ENCODE measurements around the gene FREM2.

Gene FREM2

GRCh38 chr13:38697628-38698333 is 10.9 kb downstream of the FREM2 start:
- FAIRE-seq (no peak), DNase-seq (ENCODE audit: insufficient read length, low spot score) (no peak)
- TF ChIP-seq POLR2A (IDR thresholded peaks at IDR 0.05; ENCODE audit: low read depth, low read length) (no peak), PAX5 (IDR thresholded peaks at IDR 0.05; ENCODE audit: insufficient read depth, low read length, severe bottlenecking) (no peak), POU2F2 (IDR thresholded peaks at IDR 0.05; ENCODE audit: low read depth, low read length) (no peak)

DNA sequence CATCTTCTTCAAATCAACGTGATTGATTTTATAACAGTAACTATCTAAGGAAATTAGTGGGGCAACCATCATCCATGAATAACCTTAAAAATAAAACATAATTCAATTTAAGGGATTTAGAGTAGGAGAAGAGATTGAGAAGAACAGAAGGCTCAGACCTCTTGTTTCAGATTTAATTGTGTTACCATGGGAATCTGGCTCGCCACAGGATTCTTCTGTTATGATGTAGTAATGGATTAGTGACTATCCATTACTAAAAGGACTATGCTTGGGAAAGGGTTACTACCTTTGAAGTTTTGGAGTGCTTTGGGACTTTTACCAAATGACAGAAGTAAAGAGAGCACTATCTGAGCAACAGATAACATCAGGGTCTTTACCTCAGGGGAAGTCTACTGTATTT is 13.2 kb downstream of the FREM2 start:
- no peak for FAIRE-seq
- TF ChIP-seq SPI1 (IDR thresholded peaks at IDR 0.05; ENCODE audit: low read depth, low read length) = no peak
- TF ChIP-seq POLR2A (IDR thresholded peaks at IDR 0.05; ENCODE audit: low read depth, low read length) = no peak
- no peak for TF ChIP-seq POLR2AphosphoS5 (IDR thresholded peaks at IDR 0.05; ENCODE audit: low read depth, low read length)
- TF ChIP-seq TAF1 (IDR thresholded peaks at IDR 0.05; ENCODE audit: low read depth, low read length) = no peak
- no peak for TF ChIP-seq POU2F2 (IDR thresholded peaks at IDR 0.05; ENCODE audit: low read depth, low read length)
- TF ChIP-seq PAX5 (IDR thresholded peaks at IDR 0.05; ENCODE audit: insufficient read depth, low read length, severe bottlenecking) = no peak
- DNase-seq (ENCODE audit: insufficient read length, low spot score) = no peak

DNA sequence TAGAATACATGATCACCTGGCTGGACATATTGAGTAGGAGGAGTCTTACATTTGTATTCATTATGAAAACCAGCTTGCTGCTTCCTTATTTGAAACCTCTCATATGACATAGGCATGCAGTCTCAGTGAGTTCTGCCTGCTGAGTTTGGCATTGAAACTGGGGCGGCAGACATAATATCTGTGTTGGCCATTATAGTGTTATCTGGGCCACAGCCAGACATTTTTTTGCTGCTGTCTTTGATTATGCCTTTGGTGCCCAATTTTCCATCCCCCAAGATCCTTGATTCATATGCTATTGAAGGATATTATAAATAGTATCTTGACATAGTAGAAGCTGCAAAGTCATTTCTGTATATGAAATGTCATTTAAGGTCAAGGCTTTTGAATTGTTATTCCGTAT is 15.8 kb downstream of the FREM2 start:
- DNase-seq (ENCODE audit: insufficient read length, low spot score) = no peak
- TF ChIP-seq POU2F2 (IDR thresholded peaks at IDR 0.05; ENCODE audit: low read depth, low read length) = no peak
- FAIRE-seq = no peak

DNA sequence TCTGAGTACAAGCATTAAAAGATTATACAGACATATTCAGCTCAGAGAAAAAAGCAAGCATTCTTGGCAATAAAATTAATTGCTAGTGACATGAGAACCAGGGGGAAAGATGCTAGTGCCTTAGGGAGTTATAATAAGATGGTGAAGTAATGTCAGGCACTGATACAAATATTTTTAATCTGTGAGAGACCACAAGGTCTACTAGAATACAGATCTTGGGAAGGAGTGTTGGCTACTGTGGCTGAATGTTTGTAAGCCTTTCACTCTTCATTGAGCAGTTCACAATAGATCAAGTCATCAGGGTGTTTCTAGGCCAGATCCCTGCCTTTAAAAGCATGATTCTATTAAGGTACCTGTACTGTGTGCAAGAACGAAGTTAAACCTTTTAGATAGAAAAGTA is 16.4 kb downstream of the FREM2 start:
- no peak for DNase-seq (ENCODE audit: insufficient read length, low spot score)
- FAIRE-seq = no peak
- TF ChIP-seq POLR2A (IDR thresholded peaks at IDR 0.05; ENCODE audit: low read depth, low read length) = no peak

- no peak for DNase-seq (ENCODE audit: insufficient read length, low spot score)
- TF ChIP-seq POLR2AphosphoS5 (IDR thresholded peaks at IDR 0.05; ENCODE audit: low read depth, low read length) (no peak), TAF1 (IDR thresholded peaks at IDR 0.05; ENCODE audit: low read depth, low read length) (no peak), POU2F2 (IDR thresholded peaks at IDR 0.05; ENCODE audit: low read depth, low read length) (no peak), POLR2A (IDR thresholded peaks at IDR 0.05; ENCODE audit: low read depth, low read length) (no peak), PAX5 (IDR thresholded peaks at IDR 0.05; ENCODE audit: insufficient read depth, low read length, severe bottlenecking) (no peak), SPI1 (IDR thresholded peaks at IDR 0.05; ENCODE audit: low read depth, low read length) (no peak)
- FAIRE-seq = no peak
Observed at GRCh38 chr13:38705365-38705764, 18.5 kb downstream of the FREM2 start.

DNA sequence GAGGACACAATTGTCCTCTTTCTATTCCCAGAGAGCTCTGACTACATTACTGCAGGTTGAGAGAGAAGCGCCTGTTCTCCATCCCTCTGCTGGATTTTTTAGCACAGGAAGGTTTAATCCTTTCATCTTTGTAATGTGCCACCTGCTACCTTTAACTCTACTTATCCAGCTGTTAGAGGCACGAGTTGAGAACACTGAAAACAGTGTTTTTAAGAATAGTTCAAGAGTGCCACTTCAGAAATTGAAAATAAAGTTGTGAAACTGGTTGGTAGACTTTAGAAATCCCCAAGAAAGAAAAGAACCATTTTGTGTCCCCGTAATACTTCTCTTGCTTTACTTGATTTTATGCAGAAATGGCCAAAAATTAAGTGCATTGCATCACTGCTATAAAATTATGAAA is 20.6 kb downstream of the FREM2 start:
- TF ChIP-seq POLR2A (IDR thresholded peaks at IDR 0.05; ENCODE audit: low read depth, low read length) = no peak
- no peak for TF ChIP-seq TAF1 (IDR thresholded peaks at IDR 0.05; ENCODE audit: low read depth, low read length)
- FAIRE-seq = no peak

DNA sequence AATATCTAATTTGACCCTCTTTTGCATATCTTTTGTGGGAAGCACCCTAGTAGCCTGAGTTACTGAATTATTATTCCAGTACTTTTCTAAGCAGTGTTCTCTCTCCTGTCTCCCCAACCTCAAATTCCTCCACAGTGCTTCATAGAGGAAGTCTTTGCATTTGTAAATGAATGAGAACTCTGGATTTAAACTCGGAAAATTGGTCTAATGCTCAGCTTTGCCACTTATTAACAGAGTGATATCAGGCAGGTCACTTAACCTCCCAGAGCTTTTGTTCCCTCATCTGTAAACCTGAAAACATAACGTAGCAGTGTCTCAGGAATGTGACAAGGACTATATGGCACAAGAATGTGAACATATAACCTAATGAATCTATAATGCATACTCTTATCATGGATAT is 26.2 kb downstream of the FREM2 start:
- TF ChIP-seq TAF1 (IDR thresholded peaks at IDR 0.05; ENCODE audit: low read depth, low read length) = no peak
- no peak for TF ChIP-seq SPI1 (IDR thresholded peaks at IDR 0.05; ENCODE audit: low read depth, low read length)
- no peak for TF ChIP-seq POU2F2 (IDR thresholded peaks at IDR 0.05; ENCODE audit: low read depth, low read length)
- TF ChIP-seq POLR2A (IDR thresholded peaks at IDR 0.05; ENCODE audit: low read depth, low read length) = no peak
- TF ChIP-seq POLR2AphosphoS5 (IDR thresholded peaks at IDR 0.05; ENCODE audit: low read depth, low read length) = no peak
- no peak for TF ChIP-seq PAX5 (IDR thresholded peaks at IDR 0.05; ENCODE audit: insufficient read depth, low read length, severe bottlenecking)
- FAIRE-seq (no peak), DNase-seq (ENCODE audit: insufficient read length, low spot score) (no peak)

More for the DNA sequence above, 20.6 kb downstream of the FREM2 start:
- no peak for DNase-seq (ENCODE audit: insufficient read length, low spot score)

- TF ChIP-seq POU2F2 (IDR thresholded peaks at IDR 0.05; ENCODE audit: low read depth, low read length) (no peak), SPI1 (IDR thresholded peaks at IDR 0.05; ENCODE audit: low read depth, low read length) (no peak), PAX5 (IDR thresholded peaks at IDR 0.05; ENCODE audit: insufficient read depth, low read length, severe bottlenecking) (no peak), POLR2AphosphoS5 (IDR thresholded peaks at IDR 0.05; ENCODE audit: low read depth, low read length) (no peak), TAF1 (IDR thresholded peaks at IDR 0.05; ENCODE audit: low read depth, low read length) (no peak), POLR2A (IDR thresholded peaks at IDR 0.05; ENCODE audit: low read depth, low read length) (no peak)
- no peak for FAIRE-seq
- DNase-seq (ENCODE audit: insufficient read length, low spot score) = no peak
Observed at GRCh38 chr13:38718374-38718773, 31.5 kb downstream of the FREM2 start.

DNA sequence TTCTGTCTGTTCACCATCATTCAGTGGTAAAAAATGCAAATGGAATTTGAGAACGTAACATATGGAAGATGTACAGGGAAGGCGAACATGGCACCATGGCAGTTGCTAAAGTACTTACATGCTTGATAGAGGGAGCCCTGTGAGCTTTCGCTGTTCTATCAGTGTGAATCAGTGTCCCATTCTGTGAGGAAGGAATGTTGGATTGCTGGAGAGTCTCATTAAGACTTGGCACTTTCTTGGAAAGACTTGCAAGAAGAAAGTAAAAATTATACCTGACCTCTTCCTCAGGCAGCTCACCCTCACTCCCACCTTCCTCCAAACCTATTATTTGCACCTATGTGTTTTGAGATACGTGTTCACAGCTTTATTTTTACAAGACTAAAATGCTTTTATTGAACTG is 43.5 kb downstream of the FREM2 start:
- DNase-seq (ENCODE audit: insufficient read length, low spot score) (no peak), FAIRE-seq (no peak)
- TF ChIP-seq POLR2A (IDR thresholded peaks at IDR 0.05; ENCODE audit: low read depth, low read length) = no peak
- TF ChIP-seq TAF1 (IDR thresholded peaks at IDR 0.05; ENCODE audit: low read depth, low read length) = no peak
- no peak for TF ChIP-seq SPI1 (IDR thresholded peaks at IDR 0.05; ENCODE audit: low read depth, low read length)
- no peak for TF ChIP-seq PAX5 (IDR thresholded peaks at IDR 0.05; ENCODE audit: insufficient read depth, low read length, severe bottlenecking)
- no peak for TF ChIP-seq POLR2AphosphoS5 (IDR thresholded peaks at IDR 0.05; ENCODE audit: low read depth, low read length)
- TF ChIP-seq POU2F2 (IDR thresholded peaks at IDR 0.05; ENCODE audit: low read depth, low read length) = no peak

GRCh38 chr13:38733146-38733545 is 46.3 kb downstream of the FREM2 start:
- FAIRE-seq (no peak), DNase-seq (ENCODE audit: insufficient read length, low spot score) (no peak)
- no peak for TF ChIP-seq POU2F2 (IDR thresholded peaks at IDR 0.05; ENCODE audit: low read depth, low read length)
